ENCODE measurements around the gene FRMD7. TPM values are rescaled to one million over a fixed set of nuclear protein-coding genes. Genes with fewer than 3 reads are reported as not detected.
"Not testable (repeated sequence)": the region's sequence is repeated elsewhere in the genome, so short reads cannot be mapped to it uniquely, and the experiment has no call there.

Gene FRMD7
- total RNA-seq, 4 donors from 2014 or later = not detected

DNA sequence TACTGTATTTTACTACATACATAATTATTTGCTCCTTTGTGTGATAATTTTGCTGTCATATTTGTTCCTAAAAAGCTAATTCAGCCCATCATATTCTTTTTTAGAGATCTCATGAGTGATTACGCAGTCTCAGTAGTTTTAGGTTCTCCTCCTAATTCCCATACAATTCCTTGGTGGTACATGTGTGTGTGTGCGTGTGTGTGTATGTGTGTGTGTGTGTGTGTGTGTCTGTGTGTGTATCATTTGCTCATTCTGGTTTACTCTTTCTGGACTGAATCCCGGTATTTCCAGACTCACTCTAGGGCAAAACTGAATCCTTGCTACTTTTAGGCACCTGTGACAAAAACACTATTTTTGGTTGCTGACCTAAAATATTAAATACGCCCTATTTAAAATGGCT lies 69.8 kb downstream of the FRMD7 start:
- H3K4me3 ChIP-seq = no peak overlapping the region
- WGBS, 2 donors (ENCODE audit: low coverage in 1 of 2) = 86 to 90% methylated on average over 4 of the region's 4 CpGs
- no peak for ATAC-seq
- TF ChIP-seq, protein P1, sequence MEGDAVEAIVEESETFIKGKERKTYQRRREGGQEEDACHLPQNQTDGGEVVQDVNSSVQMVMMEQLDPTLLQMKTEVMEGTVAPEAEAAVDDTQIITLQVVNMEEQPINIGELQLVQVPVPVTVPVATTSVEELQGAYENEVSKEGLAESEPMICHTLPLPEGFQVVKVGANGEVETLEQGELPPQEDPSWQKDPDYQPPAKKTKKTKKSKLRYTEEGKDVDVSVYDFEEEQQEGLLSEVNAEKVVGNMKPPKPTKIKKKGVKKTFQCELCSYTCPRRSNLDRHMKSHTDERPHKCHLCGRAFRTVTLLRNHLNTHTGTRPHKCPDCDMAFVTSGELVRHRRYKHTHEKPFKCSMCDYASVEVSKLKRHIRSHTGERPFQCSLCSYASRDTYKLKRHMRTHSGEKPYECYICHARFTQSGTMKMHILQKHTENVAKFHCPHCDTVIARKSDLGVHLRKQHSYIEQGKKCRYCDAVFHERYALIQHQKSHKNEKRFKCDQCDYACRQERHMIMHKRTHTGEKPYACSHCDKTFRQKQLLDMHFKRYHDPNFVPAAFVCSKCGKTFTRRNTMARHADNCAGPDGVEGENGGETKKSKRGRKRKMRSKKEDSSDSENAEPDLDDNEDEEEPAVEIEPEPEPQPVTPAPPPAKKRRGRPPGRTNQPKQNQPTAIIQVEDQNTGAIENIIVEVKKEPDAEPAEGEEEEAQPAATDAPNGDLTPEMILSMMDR (IDR thresholded peaks at IDR 0.05) = no peak
- no peak for TF ChIP-seq POLR2A (IDR thresholded peaks at IDR 0.05)
- TF ChIP-seq EP300 (IDR thresholded peaks at IDR 0.05) = no peak
- TF ChIP-seq POLR2AphosphoS5 (IDR thresholded peaks at IDR 0.05) = no peak
- no peaks in the 10 kb centered on the region for H3K4me1 ChIP-seq
- no peak overlapping the region for H3K27ac ChIP-seq
- no peaks in the 10 kb centered on the region for H3K9me3 ChIP-seq
- no peaks in the 10 kb centered on the region for H3K36me3 ChIP-seq
- no peaks in the 10 kb centered on the region for H3K27me3 ChIP-seq

DNA sequence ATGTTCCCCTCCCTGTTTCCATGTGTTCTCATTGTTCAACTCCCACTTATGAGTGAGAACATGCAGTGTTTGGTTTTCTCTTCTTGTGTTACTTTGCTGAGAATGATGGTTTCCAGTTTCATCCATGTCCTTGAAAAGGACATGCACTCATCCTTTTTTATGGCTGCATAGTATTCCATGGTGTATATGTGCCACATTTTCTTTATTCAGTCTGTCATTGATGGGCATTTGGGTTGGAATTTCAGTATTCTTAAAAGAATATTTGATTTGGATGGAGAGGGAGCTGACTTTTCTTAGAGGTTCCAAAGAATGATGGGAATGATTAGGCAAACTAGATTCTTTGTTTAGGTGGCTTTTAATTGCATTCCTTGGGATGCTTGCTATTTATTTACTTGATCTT lies 76.0 kb downstream of the FRMD7 start:
- H3K27me3 ChIP-seq, H3K27ac ChIP-seq, H3K36me3 ChIP-seq, ATAC-seq, H3K9me3 ChIP-seq, H3K4me1 ChIP-seq, H3K4me3 ChIP-seq: not testable (repeated sequence)

DNA sequence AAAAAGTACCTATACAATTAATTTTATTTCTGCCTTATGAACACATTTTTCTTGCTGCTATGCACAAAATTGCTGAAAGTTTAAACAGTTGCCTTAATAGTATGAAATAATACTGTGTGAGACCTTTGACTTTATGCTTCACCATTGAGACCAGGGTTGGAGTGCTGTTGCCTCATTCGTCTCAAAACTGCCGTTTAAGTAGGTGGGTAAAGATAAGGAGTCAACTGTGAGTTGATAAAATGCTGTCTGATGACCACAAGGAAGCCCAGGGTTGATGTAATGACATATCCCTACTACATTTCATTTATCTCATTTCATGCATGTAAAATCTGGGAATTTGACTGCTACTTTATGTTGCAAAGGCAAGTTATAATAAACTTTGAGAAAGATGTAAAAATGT lies 81.3 kb downstream of the FRMD7 start:
- no peak overlapping the region for H3K27ac ChIP-seq
- H3K4me3 ChIP-seq = no peak overlapping the region
- no peak for ATAC-seq
- no peaks in the 10 kb centered on the region for H3K9me3 ChIP-seq
- TF ChIP-seq, protein P1 (IDR thresholded peaks at IDR 0.05) = no peak
- TF ChIP-seq EP300 (IDR thresholded peaks at IDR 0.05) = no peak
- TF ChIP-seq POLR2AphosphoS5 (IDR thresholded peaks at IDR 0.05) = no peak
- no peak for TF ChIP-seq POLR2A (IDR thresholded peaks at IDR 0.05)
- no peaks in the 10 kb centered on the region for H3K27me3 ChIP-seq
- WGBS, 2 donors (ENCODE audit: low coverage in 1 of 2) = 39 to 60% methylated on average over 2 of the region's 2 CpGs
- no peaks in the 10 kb centered on the region for H3K4me1 ChIP-seq
- H3K36me3 ChIP-seq = no peaks in the 10 kb centered on the region

DNA sequence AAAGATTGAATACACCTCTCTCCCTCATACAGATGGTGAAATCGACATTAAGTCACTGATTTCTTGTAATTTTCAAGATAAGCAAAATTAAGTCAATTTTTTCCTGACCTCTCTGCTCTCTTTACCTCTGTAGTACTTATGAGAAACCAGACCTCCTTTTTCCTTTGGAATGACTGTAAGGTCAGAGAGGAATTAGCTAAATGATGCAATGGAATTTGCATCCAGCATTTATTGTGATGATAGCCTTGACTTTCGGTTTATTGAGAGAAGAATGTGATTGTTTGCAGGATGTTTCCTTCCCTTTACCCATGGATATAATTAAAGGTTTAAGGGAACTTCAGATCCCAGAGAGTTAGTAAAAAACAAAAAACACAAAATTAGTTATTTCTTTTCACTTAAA lies 82.4 kb downstream of the FRMD7 start:
- no peak overlapping the region for H3K4me3 ChIP-seq
- ATAC-seq = no peak

DNA sequence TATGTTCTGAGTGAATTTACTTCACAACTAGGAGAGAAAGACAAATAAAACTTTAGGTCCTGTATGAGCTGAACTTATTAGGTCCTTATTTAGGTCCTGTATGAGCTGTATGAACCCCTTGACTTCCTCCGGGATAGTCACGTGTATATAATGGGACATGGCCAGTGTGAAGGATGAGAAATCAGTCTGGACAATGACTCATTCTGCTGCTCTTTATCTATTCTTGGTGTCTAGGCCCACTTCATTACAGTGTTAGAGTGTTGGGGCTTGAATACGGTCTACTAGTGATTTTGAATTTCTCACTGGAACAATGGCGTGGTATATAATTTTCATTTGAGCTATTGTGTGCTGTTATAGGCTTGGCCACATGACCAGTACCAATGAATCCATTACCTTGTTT lies 82.9 kb downstream of the FRMD7 start:
- no peak for TF ChIP-seq EP300 (IDR thresholded peaks at IDR 0.05)
- TF ChIP-seq POLR2AphosphoS5 (IDR thresholded peaks at IDR 0.05) = no peak
- TF ChIP-seq, protein P1 (IDR thresholded peaks at IDR 0.05) = no peak
- TF ChIP-seq POLR2A (IDR thresholded peaks at IDR 0.05) = no peak
- no peaks in the 10 kb centered on the region for H3K4me1 ChIP-seq
- H3K9me3 ChIP-seq = no peaks in the 10 kb centered on the region
- no peaks in the 10 kb centered on the region for H3K27me3 ChIP-seq
- H3K27ac ChIP-seq = no peak overlapping the region
- 60 to 73% methylated on average over 3 to 4 of the region's 4 CpGs for WGBS, 2 donors (ENCODE audit: low coverage in 1 of 2)
- H3K4me3 ChIP-seq = no peak overlapping the region
- ATAC-seq = no peak
- H3K36me3 ChIP-seq = no peaks in the 10 kb centered on the region

More for the DNA sequence above, 82.4 kb downstream of the FRMD7 start:
- TF ChIP-seq EP300 (IDR thresholded peaks at IDR 0.05) (no peak), POLR2AphosphoS5 (IDR thresholded peaks at IDR 0.05) (no peak), POLR2A (IDR thresholded peaks at IDR 0.05) (no peak)
- TF ChIP-seq, protein P1 (IDR thresholded peaks at IDR 0.05) = no peak
- Histone ChIP-seq H3K9me3 (no peaks in the 10 kb centered on the region), H3K36me3 (no peaks in the 10 kb centered on the region), H3K27ac (no peak overlapping the region), H3K4me1 (no peaks in the 10 kb centered on the region), H3K27me3 (no peaks in the 10 kb centered on the region)
- WGBS, 2 donors (ENCODE audit: low coverage in 1 of 2) = 54 to 59% methylated on average over 2 of the region's 2 CpGs

DNA sequence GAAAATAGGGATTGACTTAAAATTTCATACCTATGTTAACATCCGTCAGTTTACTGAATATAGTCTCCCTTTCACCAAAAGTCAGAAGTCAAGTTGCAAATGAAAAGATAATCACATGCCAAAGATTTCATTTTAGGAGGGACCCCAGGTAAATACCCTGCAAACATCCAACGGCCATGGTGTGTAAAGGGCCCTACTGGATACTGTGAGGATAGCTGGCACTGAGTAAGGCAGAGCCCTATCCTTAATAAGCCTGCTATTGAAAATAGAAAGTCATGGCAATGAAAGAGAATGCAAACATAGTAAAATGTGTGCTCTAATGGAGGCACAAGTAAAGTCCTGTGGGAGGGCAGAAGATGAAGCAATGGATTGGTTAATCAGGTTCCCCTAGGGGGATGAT lies 83.8 kb downstream of the FRMD7 start:
- no peaks in the 10 kb centered on the region for H3K9me3 ChIP-seq
- no peak overlapping the region for H3K4me3 ChIP-seq
- H3K27me3 ChIP-seq = no peaks in the 10 kb centered on the region
- H3K4me1 ChIP-seq = no peaks in the 10 kb centered on the region
- no peak for ATAC-seq
- TF ChIP-seq EP300 (IDR thresholded peaks at IDR 0.05) = no peak
- no peak for TF ChIP-seq POLR2A (IDR thresholded peaks at IDR 0.05)
- TF ChIP-seq, protein P1 (IDR thresholded peaks at IDR 0.05) = no peak
- no peak for TF ChIP-seq POLR2AphosphoS5 (IDR thresholded peaks at IDR 0.05)
- no peak overlapping the region for H3K27ac ChIP-seq
- no peaks in the 10 kb centered on the region for H3K36me3 ChIP-seq
- WGBS, 2 donors (ENCODE audit: low coverage in 1 of 2) = 100% methylated on average over 1 to 2 of the region's 2 CpGs

All from gastroesophageal sphincter (tissue), 4 donors.